ENCODE data around the gene OR11H7.
"Not testable (repeated sequence)": the region's sequence is repeated elsewhere in the genome, so short reads cannot be mapped to it uniquely, and the experiment has no call there.

OR11H7 gene

DNA sequence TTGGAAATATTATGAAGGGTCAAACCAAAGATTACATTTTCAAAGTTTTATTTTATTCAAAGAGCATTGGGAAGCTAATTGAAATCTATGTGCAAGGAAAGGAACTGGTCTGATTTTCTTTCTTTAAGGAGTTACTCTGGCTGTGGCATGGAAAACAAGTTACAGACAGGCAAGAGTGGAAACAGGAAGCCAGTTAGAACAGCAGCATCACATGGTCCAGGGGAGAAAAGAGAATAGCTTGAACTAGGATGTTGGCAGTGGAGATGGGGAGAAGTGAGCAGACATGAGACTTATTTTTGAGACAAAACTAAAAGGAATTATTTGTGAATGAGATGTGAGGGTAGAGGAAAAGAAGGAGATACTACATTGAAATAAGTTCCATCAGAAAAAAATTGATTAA, 34.7 kb upstream of the OR11H7 start:
- TF ChIP-seq SPI1 (IDR thresholded peaks at IDR 0.05; ENCODE audit: borderline replicate concordance, low read depth), result no peak
- no peak for TF ChIP-seq POLR2AphosphoS5 (IDR thresholded peaks at IDR 0.05; ENCODE audit: low read depth)
- TF ChIP-seq CTCF (IDR thresholded peaks at IDR 0.05; ENCODE audit: insufficient read depth, low read length), result no peak
- no peak for TF ChIP-seq GABPA (IDR thresholded peaks at IDR 0.05; ENCODE audit: low read depth)
- TF ChIP-seq, protein P1, sequence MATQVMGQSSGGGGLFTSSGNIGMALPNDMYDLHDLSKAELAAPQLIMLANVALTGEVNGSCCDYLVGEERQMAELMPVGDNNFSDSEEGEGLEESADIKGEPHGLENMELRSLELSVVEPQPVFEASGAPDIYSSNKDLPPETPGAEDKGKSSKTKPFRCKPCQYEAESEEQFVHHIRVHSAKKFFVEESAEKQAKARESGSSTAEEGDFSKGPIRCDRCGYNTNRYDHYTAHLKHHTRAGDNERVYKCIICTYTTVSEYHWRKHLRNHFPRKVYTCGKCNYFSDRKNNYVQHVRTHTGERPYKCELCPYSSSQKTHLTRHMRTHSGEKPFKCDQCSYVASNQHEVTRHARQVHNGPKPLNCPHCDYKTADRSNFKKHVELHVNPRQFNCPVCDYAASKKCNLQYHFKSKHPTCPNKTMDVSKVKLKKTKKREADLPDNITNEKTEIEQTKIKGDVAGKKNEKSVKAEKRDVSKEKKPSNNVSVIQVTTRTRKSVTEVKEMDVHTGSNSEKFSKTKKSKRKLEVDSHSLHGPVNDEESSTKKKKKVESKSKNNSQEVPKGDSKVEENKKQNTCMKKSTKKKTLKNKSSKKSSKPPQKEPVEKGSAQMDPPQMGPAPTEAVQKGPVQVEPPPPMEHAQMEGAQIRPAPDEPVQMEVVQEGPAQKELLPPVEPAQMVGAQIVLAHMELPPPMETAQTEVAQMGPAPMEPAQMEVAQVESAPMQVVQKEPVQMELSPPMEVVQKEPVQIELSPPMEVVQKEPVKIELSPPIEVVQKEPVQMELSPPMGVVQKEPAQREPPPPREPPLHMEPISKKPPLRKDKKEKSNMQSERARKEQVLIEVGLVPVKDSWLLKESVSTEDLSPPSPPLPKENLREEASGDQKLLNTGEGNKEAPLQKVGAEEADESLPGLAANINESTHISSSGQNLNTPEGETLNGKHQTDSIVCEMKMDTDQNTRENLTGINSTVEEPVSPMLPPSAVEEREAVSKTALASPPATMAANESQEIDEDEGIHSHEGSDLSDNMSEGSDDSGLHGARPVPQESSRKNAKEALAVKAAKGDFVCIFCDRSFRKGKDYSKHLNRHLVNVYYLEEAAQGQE (IDR thresholded peaks at IDR 0.05; ENCODE audit: insufficient replicate concordance, low read depth), result no peak

DNA sequence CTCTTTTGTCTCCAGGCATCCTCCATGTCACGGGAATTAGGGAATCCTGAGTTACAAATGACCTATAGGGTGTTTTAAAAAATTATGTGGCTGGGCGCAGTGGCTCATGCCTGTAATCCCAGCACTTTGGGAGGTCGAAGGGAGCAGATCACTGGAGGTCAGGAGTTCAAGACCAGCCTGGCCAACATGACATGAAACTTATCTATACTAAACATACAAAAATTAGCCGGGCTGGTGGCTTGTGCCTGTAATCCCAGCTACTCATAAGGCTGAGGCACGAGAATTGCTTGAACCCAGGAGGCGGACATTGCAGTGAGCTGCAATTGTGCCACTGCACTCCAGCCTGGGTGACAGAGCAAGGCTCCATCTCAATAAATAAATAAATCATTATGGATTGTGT, 33.6 kb upstream of the OR11H7 start:
- not testable (repeated sequence) for H3K27me3 ChIP-seq (ENCODE audit: insufficient read depth, poor library complexity, severe bottlenecking); H3K4me3 ChIP-seq (replicated peaks; ENCODE audit: insufficient read depth, low read length); DNase-seq (ENCODE audit: low read depth in 1 of 2, low spot score in 1 of 2); H3K27ac ChIP-seq (replicated peaks)

More for the DNA sequence above, 34.7 kb upstream of the OR11H7 start:
- DNase-seq (ENCODE audit: low read depth in 1 of 2, low spot score in 1 of 2), result no peak
- Histone ChIP-seq H3K27ac (replicated peaks) (no peak overlapping the region), H3K27me3 (ENCODE audit: insufficient read depth, poor library complexity, severe bottlenecking) (no peaks in the 10 kb centered on the region), H3K4me3 (replicated peaks; ENCODE audit: insufficient read depth, low read length) (no peak overlapping the region)

GRCh38 chr14:20195911-20196310, 32.9 kb upstream of the OR11H7 start:
- H3K27ac ChIP-seq (replicated peaks), result no peak overlapping the region
- DNase-seq (ENCODE audit: low read depth in 1 of 2, low spot score in 1 of 2), result no peak
- H3K4me3 ChIP-seq (replicated peaks; ENCODE audit: insufficient read depth, low read length), result no peak overlapping the region
- no peak for TF ChIP-seq GABPA (IDR thresholded peaks at IDR 0.05; ENCODE audit: low read depth)
- no peak for TF ChIP-seq POLR2AphosphoS5 (IDR thresholded peaks at IDR 0.05; ENCODE audit: low read depth)
- TF ChIP-seq, protein P1 (IDR thresholded peaks at IDR 0.05; ENCODE audit: insufficient replicate concordance, low read depth), result no peak
- TF ChIP-seq CTCF (IDR thresholded peaks at IDR 0.05; ENCODE audit: insufficient read depth, low read length), result no peak
- TF ChIP-seq SPI1 (IDR thresholded peaks at IDR 0.05; ENCODE audit: borderline replicate concordance, low read depth), result no peak
- H3K27me3 ChIP-seq (ENCODE audit: insufficient read depth, poor library complexity, severe bottlenecking), result peaks cover 2% of the 10 kb centered on the region

DNA sequence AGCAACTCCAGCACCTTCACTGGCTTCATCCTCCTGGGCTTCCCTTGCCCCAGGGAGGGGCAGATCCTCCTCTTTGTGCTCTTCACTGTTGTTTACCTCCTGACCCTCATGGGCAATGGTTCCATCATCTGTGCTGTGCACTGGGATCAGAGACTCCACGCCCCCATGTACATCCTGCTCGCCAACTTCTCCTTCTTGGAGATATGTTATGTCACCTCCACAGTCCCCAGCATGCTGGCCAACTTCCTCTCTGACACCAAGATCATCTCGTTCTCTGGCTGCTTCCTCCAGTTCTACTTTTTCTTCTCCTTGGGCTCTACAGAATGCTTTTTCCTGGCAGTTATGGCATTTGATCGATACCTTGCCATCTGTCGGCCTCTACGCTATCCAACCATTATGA, 31.3 kb upstream of the OR11H7 start:
- peak in 1 of 2 experiments; percentile 65 for DNase-seq (ENCODE audit: low read depth in 1 of 2, low spot score in 1 of 2)
- TF ChIP-seq, protein P1 (IDR thresholded peaks at IDR 0.05; ENCODE audit: insufficient replicate concordance, low read depth), result no peak
- TF ChIP-seq CTCF (IDR thresholded peaks at IDR 0.05; ENCODE audit: insufficient read depth, low read length) (no peak), POLR2AphosphoS5 (IDR thresholded peaks at IDR 0.05; ENCODE audit: low read depth) (no peak), SPI1 (IDR thresholded peaks at IDR 0.05; ENCODE audit: borderline replicate concordance, low read depth) (peak; percentile 85; the same call in 1 of the 2 replicates), GABPA (IDR thresholded peaks at IDR 0.05; ENCODE audit: low read depth) (no peak)
- Histone ChIP-seq H3K27ac (replicated peaks) (no peak overlapping the region), H3K27me3 (ENCODE audit: insufficient read depth, poor library complexity, severe bottlenecking) (peaks cover 2% of the 10 kb centered on the region), H3K4me3 (replicated peaks; ENCODE audit: insufficient read depth, low read length) (no peak overlapping the region)
